Measurements from ENCODE around the gene DHFR2.
"Not testable (repeated sequence)": the region's sequence is repeated elsewhere in the genome, so short reads cannot be mapped to it uniquely, and the experiment has no call there.

Gene DHFR2

GRCh38 chr3:94093151-94093550, 30.4 kb upstream of the DHFR2 start:
- TF ChIP-seq CTCF (conservative IDR thresholded peaks at IDR 0.05) (no peak), ZFX (IDR thresholded peaks at IDR 0.05) (no peak)
- no peak overlapping the region for H3K27ac ChIP-seq

DNA sequence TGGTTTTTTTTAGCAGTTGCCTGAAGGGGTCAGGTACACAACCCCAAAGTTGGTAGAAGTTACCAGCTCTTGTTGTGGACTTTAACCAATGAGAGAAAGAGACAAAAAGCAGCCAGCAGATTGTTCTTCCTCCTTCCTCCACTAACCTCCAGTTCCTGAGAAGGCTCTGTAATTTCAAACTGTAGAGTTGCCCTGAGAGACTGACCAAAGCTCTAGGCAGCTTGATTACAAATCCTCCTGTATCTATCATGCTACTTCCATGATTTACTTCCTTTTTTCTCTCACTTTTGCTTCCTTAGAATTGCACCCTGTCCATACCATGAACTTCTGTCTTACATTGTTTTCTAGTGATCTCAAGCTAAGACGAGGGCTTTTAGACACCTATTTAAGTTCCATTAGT, 29.4 kb upstream of the DHFR2 start:
- no peak for TF ChIP-seq ZFX (IDR thresholded peaks at IDR 0.05)
- no peak for TF ChIP-seq CTCF (conservative IDR thresholded peaks at IDR 0.05)
- H3K27ac ChIP-seq = no peak overlapping the region

- TF ChIP-seq CTCF (conservative IDR thresholded peaks at IDR 0.05) (no peak), ZFX (IDR thresholded peaks at IDR 0.05) (no peak)
- H3K27ac ChIP-seq = no peak overlapping the region
Observed at GRCh38 chr3:94089126-94089525, 26.4 kb upstream of the DHFR2 start.

GRCh38 chr3:94083261-94083660, 20.5 kb upstream of the DHFR2 start:
- H3K27ac ChIP-seq = no peak overlapping the region
- TF ChIP-seq CTCF (conservative IDR thresholded peaks at IDR 0.05) = no peak
- TF ChIP-seq ZFX (IDR thresholded peaks at IDR 0.05) = no peak

DNA sequence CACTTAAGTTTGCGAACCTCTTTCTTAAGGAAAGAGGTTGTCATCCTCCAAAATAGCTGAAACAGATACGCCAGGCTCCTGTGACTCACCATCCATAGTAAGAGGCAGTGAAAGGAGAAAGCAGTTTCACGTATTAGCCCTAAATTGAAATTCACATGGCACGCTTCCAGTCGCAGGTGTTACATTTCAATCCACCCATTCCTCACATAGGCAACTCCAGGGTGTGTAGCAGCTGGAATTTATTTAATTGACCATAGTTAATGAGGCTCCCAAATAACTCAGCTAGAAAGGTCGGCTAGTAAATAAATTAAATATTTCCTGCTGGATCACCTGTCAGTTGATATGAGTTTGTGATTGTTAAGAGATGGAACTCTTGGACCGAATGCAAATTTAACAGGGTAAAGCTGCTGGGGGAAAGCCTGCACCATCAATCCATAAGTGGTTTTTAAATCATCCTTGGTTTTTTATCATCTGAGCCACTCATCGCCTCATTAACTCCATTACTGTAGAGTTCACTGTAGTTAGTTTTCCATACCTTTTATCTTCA, 19.7 kb upstream of the DHFR2 start:
- no peak for TF ChIP-seq ZFX (IDR thresholded peaks at IDR 0.05)
- H3K27ac ChIP-seq = no peak overlapping the region

- TF ChIP-seq ZFX (IDR thresholded peaks at IDR 0.05) (no peak), CTCF (conservative IDR thresholded peaks at IDR 0.05) (no peak)
- H3K27ac ChIP-seq = no peak overlapping the region
Observed at GRCh38 chr3:94081884-94082283, 19.2 kb upstream of the DHFR2 start.

- not testable (repeated sequence) for H3K27ac ChIP-seq
Observed at GRCh38 chr3:94080552-94080951, 17.8 kb upstream of the DHFR2 start.

- no peak overlapping the region for H3K27ac ChIP-seq
- TF ChIP-seq ZFX (IDR thresholded peaks at IDR 0.05) (no peak), CTCF (conservative IDR thresholded peaks at IDR 0.05) (no peak)
Observed at GRCh38 chr3:94076055-94076454, 13.3 kb upstream of the DHFR2 start.

All from C4-2B (cell line).